CD4-positive, alpha-beta T cell (primary cell): ENCODE data around the gene MICAL3. TPM values are rescaled to one million over a fixed set of nuclear protein-coding genes. Genes with fewer than 3 reads are reported as not detected.
"Not testable (repeated sequence)": the region's sequence is repeated elsewhere in the genome, so short reads cannot be mapped to it uniquely, and the experiment has no call there.

Experiments
- ATAC-seq: fragments of 200-7000 bp; cut with Tn5 transposase; one replicate; pipeline ENCODE4 v1.10.0; 2022; ENCODE audit warnings: mild to moderate bottlenecking; ENCODE audit not compliant: poor library complexity
- CTCF ChIA-PET: fragments of 350-600 bp; sonication (Branson Sonifier 250); formaldehyde crosslinking; loops from one replicate; lab custom pipeline; 2021; ENCODE audit warnings: antibody characterized with exemption, inconsistent platforms; lab: Charles Lee
- POLR2A ChIA-PET: fragments of 350-600 bp; sonication (Branson Sonifier 250); formaldehyde crosslinking; loops from one replicate; lab custom pipeline; 2021; ENCODE audit warnings: antibody characterized with exemption, inconsistent platforms; lab: Charles Lee
- DNase-seq, 14 experiments: peaks; one replicate each; pipeline ENCODE4 v3.0.0-alpha.2; 2013 to 2020; ENCODE audit warnings: mixed read lengths in 2 of 14
- H3K27ac ChIP-seq, 2 donors: one replicate each; pipeline versions ENCODE4 v1.5.1 to v1.7.0; 2013; ENCODE audit warnings: low read length in 2 of 2, low read depth in 1 of 2, mild to moderate bottlenecking in 1 of 2
- H3K27me3 ChIP-seq, 2 experiments: 1 replicate in 1 of 2; 2 replicates in 1 of 2; pipeline versions ENCODE4 v1.6.1 to v1.7.0; 2013; ENCODE audit warnings: low read length in 2 of 2, control low read depth in 1 of 2, mild to moderate bottlenecking in 1 of 2, moderate library complexity in 1 of 2; ENCODE audit not compliant: insufficient read depth in 2 of 2, control insufficient read depth in 1 of 2
- H3K36me3 ChIP-seq: one replicate; pipeline ENCODE4 v1.6.1; 2013; ENCODE audit warnings: low read length, control low read depth; ENCODE audit not compliant: insufficient read depth
- H3K4me1 ChIP-seq: one replicate; pipeline ENCODE4 v1.6.1; 2013; ENCODE audit warnings: low read length, control low read depth; ENCODE audit not compliant: insufficient read depth
- H3K4me3 ChIP-seq: one replicate; pipeline ENCODE4 v1.5.1; 2013; ENCODE audit warnings: mild to moderate bottlenecking, low read length, moderate library complexity
- H3K9me3 ChIP-seq, 2 experiments: 1 replicate in 1 of 2; 2 replicates in 1 of 2; pipeline versions ENCODE4 v1.6.1 to v1.7.0; 2013; ENCODE audit warnings: low read length in 2 of 2, mild to moderate bottlenecking in 2 of 2, control low read depth in 1 of 2, moderate library complexity in 1 of 2; ENCODE audit not compliant: control insufficient read depth in 1 of 2, insufficient read depth in 1 of 2
- H3K27ac Mint-ChIP-seq: one replicate; pipeline ENCODE4 v1.8.0; 2020; ENCODE audit warnings: mixed read lengths
- H3K27me3 Mint-ChIP-seq: one replicate; pipeline ENCODE4 v1.8.0; 2021; ENCODE audit warnings: mixed read lengths
- H3K36me3 Mint-ChIP-seq: one replicate; pipeline ENCODE4 v1.8.0; 2021; ENCODE audit warnings: low read depth, mixed read lengths
- H3K4me1 Mint-ChIP-seq: one replicate; pipeline ENCODE4 v1.8.0; 2021; ENCODE audit warnings: low read depth, mixed read lengths
- H3K4me3 Mint-ChIP-seq: one replicate; pipeline ENCODE4 v1.8.0; 2020; ENCODE audit warnings: mild to moderate bottlenecking, mixed read lengths
- H3K9me3 Mint-ChIP-seq: one replicate; pipeline ENCODE4 v1.8.0; 2020; ENCODE audit warnings: mixed read lengths
- CTCF ChIP-seq: fragments of 200-600 bp; IDR thresholded peaks from one replicate; pipeline ENCODE4 v1.8.0; 2022; ENCODE audit warnings: antibody characterized with exemption, mild to moderate bottlenecking
- intact Hi-C, 2 experiments: fragments of 100-400 bp; cut with DNase I in 1 of 2; cut with micrococcal nuclease in 1 of 2; formaldehyde crosslinking; loops; one replicate each; pipeline versions ENCODE4 v1.15.1 to v1.9.0; 2023 to 2025; cut with DNase I, micrococcal nuclease
- total RNA-seq, 174 experiments: library from RNA in 2 of 174; stranded (reverse) in 2 of 174; gene quantifications; one replicate each; pipeline ENCODE4 v1.2.3 and lab custom pipeline; 2021 to 2026

MICAL3 gene
- total RNA-seq, 2 experiments from 2014 or later: 9.4 to 9.9 TPM

DNA sequence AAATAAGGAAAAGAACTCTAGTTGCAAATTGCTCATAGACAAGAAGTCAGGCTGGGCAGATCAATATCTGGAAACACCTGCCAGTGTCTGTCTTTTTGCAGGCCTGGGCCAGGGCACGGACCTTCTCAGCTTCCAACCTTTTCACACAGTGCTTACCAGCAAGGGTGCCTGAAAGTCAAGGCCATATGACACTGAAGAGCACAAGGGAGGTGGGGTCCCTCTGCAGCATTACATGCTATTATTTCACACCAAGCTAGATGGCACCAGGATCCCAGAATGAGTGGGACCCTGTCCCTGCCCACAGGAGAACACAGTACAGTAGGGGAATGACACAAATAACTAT lies 47.6 kb upstream of the MICAL3 start:
- Histone ChIP-seq H3K27me3 (no peaks in the 10 kb centered on the region), H3K4me1 (peaks cover 9% of the 10 kb centered on the region), H3K9me3 (no peaks in the 10 kb centered on the region), H3K36me3 (no peaks in the 10 kb centered on the region), H3K4me3 (no peak overlapping the region), H3K27ac (no peak overlapping the region)
- DNase-seq: no peak
- no peak for ATAC-seq
- Mint-ChIP-seq H3K27me3 (peaks cover 16% of the 10 kb centered on the region), H3K36me3 (no peaks in the 10 kb centered on the region), H3K4me3 (no peak overlapping the region), H3K9me3 (no peaks in the 10 kb centered on the region), H3K27ac (no peak overlapping the region), H3K4me1 (peaks cover 12% of the 10 kb centered on the region)
- POLR2A ChIA-PET: no interaction called here
- CTCF ChIA-PET: interaction anchor here (0.5 kb wide), 1 partner anchor 64 kb away, joined by 5 read pairs; no protein-coding TSS in a partner anchor
- TF ChIP-seq CTCF: no peak
- intact Hi-C loops: no loop called here

DNA sequence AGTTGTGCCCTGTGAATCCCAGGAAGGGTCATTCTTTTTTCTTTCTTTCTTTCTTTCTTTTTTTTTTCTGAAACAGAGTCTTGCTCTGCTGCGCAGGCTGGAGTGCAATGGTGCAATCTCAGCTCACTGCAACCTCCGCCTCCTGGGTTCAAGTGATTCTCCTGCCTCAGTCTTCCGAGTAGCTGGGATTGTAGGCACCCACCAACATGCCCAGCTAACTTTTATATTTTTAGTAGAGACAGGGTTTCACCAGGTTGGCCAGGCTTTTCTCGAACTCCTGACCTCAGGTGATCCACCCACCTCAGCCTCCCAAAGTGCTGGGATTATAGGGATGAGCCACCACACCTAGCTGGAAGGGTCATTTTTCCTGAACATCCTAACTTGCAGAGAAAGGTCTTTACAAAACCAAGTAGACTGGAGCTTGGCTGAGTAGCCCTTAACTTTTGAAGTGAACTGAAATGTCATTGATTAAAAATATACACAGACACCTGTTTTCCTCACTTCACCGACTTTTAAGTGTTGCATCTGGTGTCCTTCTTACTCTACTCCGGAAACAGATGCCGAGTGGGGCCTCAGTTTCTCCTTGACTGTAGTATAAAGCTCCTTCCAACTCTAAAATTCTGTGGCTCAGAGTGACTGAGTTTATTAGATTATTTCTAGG lies 47.1 kb upstream of the MICAL3 start:
- POLR2A ChIA-PET, H3K27ac ChIP-seq: not testable (repeated sequence)

DNA sequence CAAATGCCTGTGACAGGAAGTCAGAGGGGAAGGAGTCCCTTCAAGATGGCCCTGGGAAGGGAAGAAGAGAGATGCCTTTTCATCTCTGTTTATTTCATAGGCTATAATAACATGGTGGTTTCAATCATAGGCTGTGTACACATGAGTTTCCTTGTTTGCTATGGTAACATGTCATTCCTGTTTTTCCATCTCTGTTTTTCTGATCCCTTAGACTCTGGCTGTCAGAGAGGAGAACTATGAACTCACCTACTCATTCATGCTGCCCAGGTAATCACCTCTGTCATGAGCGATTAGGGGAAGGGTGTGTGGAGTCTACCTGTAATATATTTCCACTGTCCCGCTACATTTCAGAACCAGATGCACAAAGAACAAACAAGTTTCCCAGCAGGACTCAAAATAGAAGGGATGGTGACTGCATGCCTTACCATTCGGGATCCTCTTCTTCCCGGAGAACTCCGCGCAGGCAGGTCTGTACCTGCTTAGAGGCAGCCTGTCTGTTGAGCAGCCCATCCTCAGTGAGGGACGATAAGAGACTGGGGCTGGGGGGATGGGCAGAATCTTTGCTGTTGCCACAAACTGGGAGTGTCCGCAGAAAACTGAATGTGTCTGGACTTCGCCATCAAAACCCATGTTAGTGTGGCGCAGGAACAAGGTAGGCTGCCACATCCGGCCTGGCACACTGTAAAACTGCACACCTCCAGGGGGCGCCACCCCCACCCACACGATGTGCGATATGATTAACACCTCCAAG lies 46.4 kb upstream of the MICAL3 start:
- H3K27me3 Mint-ChIP-seq: peaks cover 27% of the 10 kb centered on the region
- peaks cover under 1% of the 10 kb centered on the region for H3K4me1 Mint-ChIP-seq
- H3K9me3 Mint-ChIP-seq: no peaks in the 10 kb centered on the region
- no peak for TF ChIP-seq CTCF
- DNase-seq (no peak), ATAC-seq (no peak)
- H3K4me3 ChIP-seq: no peak overlapping the region
- no peak overlapping the region for H3K27ac Mint-ChIP-seq
- H3K9me3 ChIP-seq: no peaks in the 10 kb centered on the region
- no peak overlapping the region for H3K27ac ChIP-seq
- H3K4me1 ChIP-seq: no peaks in the 10 kb centered on the region
- CTCF ChIA-PET: interaction anchor here (0.5 kb wide), 1 partner anchor 19 kb away, joined by 3 read pairs; no protein-coding TSS in a partner anchor
- peaks cover 8 to 10% of the 10 kb centered on the region in 2 experiments for H3K27me3 ChIP-seq
- H3K36me3 Mint-ChIP-seq: no peaks in the 10 kb centered on the region
- POLR2A ChIA-PET: no interaction called here
- H3K4me3 Mint-ChIP-seq: no peak overlapping the region
- no peaks in the 10 kb centered on the region for H3K36me3 ChIP-seq
- intact Hi-C loops: no loop called here

More for the DNA sequence above, 47.1 kb upstream of the MICAL3 start:
- H3K27me3 ChIP-seq, H3K4me3 ChIP-seq, H3K9me3 Mint-ChIP-seq, H3K36me3 ChIP-seq, H3K36me3 Mint-ChIP-seq, intact Hi-C loops, H3K4me1 ChIP-seq, DNase-seq, H3K4me3 Mint-ChIP-seq, H3K27ac Mint-ChIP-seq, H3K4me1 Mint-ChIP-seq, H3K9me3 ChIP-seq, ATAC-seq: not testable (repeated sequence)
- H3K27me3 Mint-ChIP-seq: peaks cover 20% of the 10 kb centered on the region
- CTCF ChIA-PET: interaction anchor here (0.5 kb wide), 1 partner anchor 64 kb away, joined by 5 read pairs; no protein-coding TSS in a partner anchor
